Loucy (cell line): ENCODE measurements around the gene NCOR1.

Experiments
- EZH2phosphoT487 ChIP-seq: fragments of 200-600 bp; IDR thresholded peaks from 2 replicates; pipeline ENCODE4 v1.6.1; 2018; ENCODE audit warnings: antibody characterized with exemption, mild to moderate bottlenecking, moderate library complexity, borderline replicate concordance
- TF ChIP-seq, protein P1 (sequence below): fragments of 200-600 bp; sonication (generic); conservative IDR thresholded peaks from 2 replicates; pipeline ENCODE4 v1.5.1; 2014; ENCODE audit warnings: mild to moderate bottlenecking, antibody characterized with exemption, low read length

DNA sequence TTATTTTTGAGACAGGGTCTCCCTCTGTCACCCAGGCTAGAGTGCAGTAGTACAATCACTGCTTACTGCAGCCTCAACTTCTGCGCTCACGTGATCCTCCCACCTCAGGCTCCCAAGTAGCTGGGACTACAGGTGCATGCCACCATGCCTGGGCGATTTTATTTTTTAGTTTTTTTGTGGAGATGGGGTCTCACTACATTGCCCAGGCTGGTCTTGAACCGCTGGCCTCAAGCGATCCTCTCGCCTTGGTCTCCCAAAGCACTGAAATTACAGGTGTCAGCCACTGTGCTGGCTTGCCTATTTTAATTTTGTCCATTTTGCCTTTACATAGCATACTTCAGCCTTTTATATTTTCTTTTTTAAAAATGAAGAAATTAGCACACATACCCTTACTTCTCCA, 164.5 kb downstream of the NCOR1 start:
- TF ChIP-seq, protein P1, sequence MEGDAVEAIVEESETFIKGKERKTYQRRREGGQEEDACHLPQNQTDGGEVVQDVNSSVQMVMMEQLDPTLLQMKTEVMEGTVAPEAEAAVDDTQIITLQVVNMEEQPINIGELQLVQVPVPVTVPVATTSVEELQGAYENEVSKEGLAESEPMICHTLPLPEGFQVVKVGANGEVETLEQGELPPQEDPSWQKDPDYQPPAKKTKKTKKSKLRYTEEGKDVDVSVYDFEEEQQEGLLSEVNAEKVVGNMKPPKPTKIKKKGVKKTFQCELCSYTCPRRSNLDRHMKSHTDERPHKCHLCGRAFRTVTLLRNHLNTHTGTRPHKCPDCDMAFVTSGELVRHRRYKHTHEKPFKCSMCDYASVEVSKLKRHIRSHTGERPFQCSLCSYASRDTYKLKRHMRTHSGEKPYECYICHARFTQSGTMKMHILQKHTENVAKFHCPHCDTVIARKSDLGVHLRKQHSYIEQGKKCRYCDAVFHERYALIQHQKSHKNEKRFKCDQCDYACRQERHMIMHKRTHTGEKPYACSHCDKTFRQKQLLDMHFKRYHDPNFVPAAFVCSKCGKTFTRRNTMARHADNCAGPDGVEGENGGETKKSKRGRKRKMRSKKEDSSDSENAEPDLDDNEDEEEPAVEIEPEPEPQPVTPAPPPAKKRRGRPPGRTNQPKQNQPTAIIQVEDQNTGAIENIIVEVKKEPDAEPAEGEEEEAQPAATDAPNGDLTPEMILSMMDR, result no peak
- no peak for TF ChIP-seq EZH2phosphoT487
